Testis (tissue), 2 donors: ENCODE data around the gene BTBD2.

Experiments used
- CTCF ChIP-seq, 3 experiments: fragments of 450-650 bp in 2 of 3; fragments of 200-600 bp in 1 of 3; sonication (generic) in 1 of 3; IDR thresholded peaks; one replicate each; pipeline ENCODE4 v1.5.1; 2016 to 2019; ENCODE audit warnings: antibody characterized with exemption in 3 of 3, mild to moderate bottlenecking in 2 of 3, moderate library complexity in 1 of 3
- POLR2A ChIP-seq: fragments of 450-650 bp; IDR thresholded peaks from one replicate; pipeline ENCODE4 v1.6.1; 2017; ENCODE audit warnings: antibody characterized with exemption, mild to moderate bottlenecking, moderate library complexity

- no peak for TF ChIP-seq POLR2A
- TF ChIP-seq CTCF (IDR thresholded peaks at IDR 0.05) = no peak
Measured at GRCh38 chr19:2034729-2035589, 19.4 kb upstream of the BTBD2 start.
